SK-N-DZ (cell line): ENCODE data around the gene RPL15. TPM values are rescaled to one million over a fixed set of nuclear protein-coding genes. Genes with fewer than 3 reads are reported as not detected.
"Not testable (repeated sequence)": the region's sequence is repeated elsewhere in the genome, so short reads cannot be mapped to it uniquely, and the experiment has no call there.

Experiments
- DNase-seq: peaks from one replicate; pipeline ENCODE4 v3.0.0-alpha.2; 2015; ENCODE audit warnings: low spot score
- polyA plus RNA-seq, 2 experiments: library from polyadenylated mRNA; depleted of rRNA; stranded (reverse); fragments of >200 nt; gene quantifications; 2 replicates each; pipeline ENCODE4 v1.2.3, GENCODE V29; 2014

Gene RPL15
- polyA plus RNA-seq (2014; cell fraction: cytosol; rRNA removed): 2,583 and 3,247 TPM in 2 replicates
- 1,794 and 3,154 TPM in 2 replicates for polyA plus RNA-seq (2014; cell fraction: nucleus; rRNA removed)

GRCh38 chr3:23916886-23917678 lies at the start of gene RPL15, which contains the start of gene NKIRAS1:
RPL15 (plus strand) TSS chr3:23917132; CDS start chr3:23917860, 728 bp downstream.
NKIRAS1 (minus strand) TSS chr3:23916990; CDS start chr3:23910904, 6,086 bp downstream.
- DNase-seq: peak; percentile 99

- no peak for DNase-seq
These were observed 49.5 kb upstream of the RPL15 start for GRCh38 chr3:23867400-23867799.

- no peak for DNase-seq
These were observed 49.1 kb upstream of the RPL15 start for GRCh38 chr3:23867838-23868237.

GRCh38 chr3:23869977-23870662 lies 46.8 kb upstream of the RPL15 start:
- no peak for DNase-seq

GRCh38 chr3:23870663-23871043 lies 46.3 kb upstream of the RPL15 start:
- not testable (repeated sequence) for DNase-seq

GRCh38 chr3:23871361-23871760 lies 45.6 kb upstream of the RPL15 start:
- not testable (repeated sequence) for DNase-seq

- no peak for DNase-seq
These were observed 44.6 kb upstream of the RPL15 start for GRCh38 chr3:23872330-23872729.

- DNase-seq: no peak
These were observed 43.0 kb upstream of the RPL15 start for GRCh38 chr3:23873941-23874340.

GRCh38 chr3:23874359-23875112 lies 42.4 kb upstream of the RPL15 start:
- DNase-seq: no peak

- no peak for DNase-seq
These were observed 41.7 kb upstream of the RPL15 start for GRCh38 chr3:23875113-23875725.

- DNase-seq: no peak
These were observed 40.0 kb upstream of the RPL15 start for GRCh38 chr3:23876923-23877322.

GRCh38 chr3:23877329-23877980 lies 39.5 kb upstream of the RPL15 start:
- DNase-seq: no peak

GRCh38 chr3:23879485-23879884 lies 37.4 kb upstream of the RPL15 start:
- no peak for DNase-seq

- no peak for DNase-seq
These were observed 36.1 kb upstream of the RPL15 start for GRCh38 chr3:23880703-23881339.

- not testable (repeated sequence) for DNase-seq
These were observed 34.9 kb upstream of the RPL15 start for GRCh38 chr3:23881993-23882392.

- no peak for DNase-seq
These were observed 34.4 kb upstream of the RPL15 start for GRCh38 chr3:23882487-23882918.

- no peak for DNase-seq
These were observed 32.5 kb upstream of the RPL15 start for GRCh38 chr3:23884481-23884880.

GRCh38 chr3:23885210-23885609 lies 31.7 kb upstream of the RPL15 start:
- DNase-seq: no peak

- DNase-seq: no peak
These were observed 30.6 kb upstream of the RPL15 start for GRCh38 chr3:23886311-23886710.

- DNase-seq: peak; percentile 26
These were observed 28.2 kb upstream of the RPL15 start for GRCh38 chr3:23888617-23889228.
